OCI-LY3 (cell line): ENCODE measurements around the gene TCF25.
A peak's percentile ranks its signal among the peaks of the same experiment; 100 is the strongest.

Source experiments
- H2AFZ ChIP-seq: fragments of 200-600, 300-600 bp; shearing (Covaris generic); 2 replicates; pipeline ENCODE4 v1.6.0; 2014; ENCODE audit warnings: antibody characterized with exemption, low read depth, low read length
- H3K27ac ChIP-seq: fragments of 200-600, 300-600 bp; sonication (generic); 2 replicates; pipeline ENCODE4 v1.5.1; 2014; ENCODE audit warnings: mild to moderate bottlenecking, low read length, moderate library complexity, mixed read lengths
- H3K27me3 ChIP-seq: fragments of 200-600, 300-600 bp; sonication (generic); 2 replicates; pipeline ENCODE4 v1.6.1; 2014; ENCODE audit warnings: low read depth, low read length, mixed read lengths
- H3K36me3 ChIP-seq: fragments of 200-600, 300-600 bp; sonication (generic); replicated peaks from 2 replicates; pipeline ENCODE3; 2014; ENCODE audit warnings: low read depth, low read length, mixed read lengths
- H3K4me1 ChIP-seq: fragments of 300-600, 200-600 bp; sonication (generic); 2 replicates; pipeline ENCODE4 v1.6.1; 2014; ENCODE audit warnings: low read length, mixed read lengths
- H3K4me2 ChIP-seq: fragments of 200-600, 300-600 bp; sonication (generic); 2 replicates; pipeline ENCODE4 v1.6.1; 2014; ENCODE audit warnings: low read length, mixed read lengths
- H3K4me3 ChIP-seq: fragments of 300-600, 200-600 bp; sonication (generic); 2 replicates; pipeline ENCODE4 v1.5.1; 2014; ENCODE audit warnings: antibody characterized with exemption, mild to moderate bottlenecking, low read length, moderate library complexity
- H3K79me2 ChIP-seq: fragments of 300-600, 200-600 bp; shearing (Covaris generic); 2 replicates; pipeline ENCODE4 v1.6.1; 2014; ENCODE audit warnings: mild to moderate bottlenecking, low read length, mixed read lengths
- H3K9ac ChIP-seq: fragments of 300-600, 200-600 bp; shearing (Covaris generic); 2 replicates; pipeline ENCODE4 v1.6.0; 2014; ENCODE audit warnings: mild to moderate bottlenecking, low read length, moderate library complexity
- H3K9me3 ChIP-seq: fragments of 200-600, 300-600 bp; shearing (Covaris generic); 2 replicates; pipeline ENCODE4 v1.6.1; 2014; ENCODE audit warnings: low read length, mixed read lengths; ENCODE audit not compliant: insufficient read depth
- H4K20me1 ChIP-seq: fragments of 200-600, 300-600 bp; sonication (generic); 2 replicates; pipeline ENCODE4 v1.6.1; 2016; ENCODE audit warnings: low read length, mixed read lengths; ENCODE audit not compliant: insufficient read depth
- CTCF ChIP-seq: fragments of 200-600, 300-600 bp; sonication (generic); IDR thresholded peaks from 2 replicates; pipeline ENCODE4 v1.5.1; 2014; ENCODE audit warnings: antibody characterized with exemption, low read length, low read depth
- EZH2phosphoT487 ChIP-seq: fragments of 200-600 bp; shearing (Covaris generic); IDR thresholded peaks from 2 replicates; pipeline ENCODE4 v1.6.1; 2018; ENCODE audit warnings: antibody characterized with exemption, mixed run types, low read depth

TCF25 gene

GRCh38 chr16:89949756-89950155 is 76.4 kb downstream of the TCF25 start:
- H3K36me3 ChIP-seq = peaks cover 12% of the 10 kb centered on the region
- H3K79me2 ChIP-seq = peaks cover 34% of the 10 kb centered on the region
- H3K4me3 ChIP-seq = peak overlapping the region; percentile 97
- TF ChIP-seq CTCF = no peak
- TF ChIP-seq EZH2phosphoT487 = no peak
- peak overlapping the region; percentile 99 for H3K4me2 ChIP-seq
- H3K27me3 ChIP-seq = 0 out of 2 replicates have a peak, but pooled peaks cover 3% of the 10 kb centered on the region
- no peak overlapping the region for H2AFZ ChIP-seq
- no peak overlapping the region for H3K27ac ChIP-seq
- no peaks in the 10 kb centered on the region for H3K9me3 ChIP-seq
- peaks cover 28% of the 10 kb centered on the region for H4K20me1 ChIP-seq
- peak overlapping the region; percentile 81 for H3K9ac ChIP-seq
- peaks cover 66% of the 10 kb centered on the region for H3K4me1 ChIP-seq

DNA sequence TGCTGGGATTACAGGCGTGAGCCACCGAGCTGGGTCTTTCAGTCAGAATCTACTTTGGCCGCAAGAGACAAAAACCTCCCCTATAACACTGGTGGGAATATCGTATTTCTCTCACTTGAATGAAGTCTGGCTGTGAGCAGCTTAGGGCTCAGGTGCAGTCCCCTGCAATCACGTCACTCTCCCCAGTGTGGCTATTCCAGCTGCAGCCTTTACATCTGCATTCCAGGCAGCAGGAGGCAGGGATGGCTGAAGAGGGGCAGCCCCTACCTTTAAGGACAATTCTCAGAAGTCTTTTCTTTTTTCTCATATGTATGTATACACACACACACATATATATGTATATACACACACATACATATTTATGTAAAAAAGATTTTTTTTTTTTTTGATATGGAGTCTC is 78.1 kb downstream of the TCF25 start:
- Histone ChIP-seq H3K36me3 (peaks cover 23% of the 10 kb centered on the region), H3K4me3 (no peak overlapping the region), H3K9ac (no peak overlapping the region), H3K79me2 (peaks cover 38% of the 10 kb centered on the region), H3K4me1 (peaks cover 52% of the 10 kb centered on the region), H4K20me1 (peaks cover 36% of the 10 kb centered on the region), H3K27me3 (0 out of 2 replicates have a peak, but pooled peaks cover 3% of the 10 kb centered on the region), H3K9me3 (no peaks in the 10 kb centered on the region), H3K27ac (no peak overlapping the region), H3K4me2 (no peak overlapping the region), H2AFZ (no peak overlapping the region)
- no peak for TF ChIP-seq CTCF
- no peak for TF ChIP-seq EZH2phosphoT487

- Histone ChIP-seq H4K20me1 (peaks cover 41% of the 10 kb centered on the region), H3K4me3 (no peak overlapping the region), H3K27ac (no peak overlapping the region), H3K9ac (no peak overlapping the region), H3K4me1 (peaks cover 46% of the 10 kb centered on the region), H2AFZ (no peak overlapping the region), H3K27me3 (0 out of 2 replicates have a peak, but pooled peaks cover 3% of the 10 kb centered on the region), H3K4me2 (0 out of 2 replicates have a peak overlapping the region, but pooled peaks have one; percentile 72), H3K9me3 (no peaks in the 10 kb centered on the region), H3K36me3 (peaks cover 28% of the 10 kb centered on the region), H3K79me2 (peaks cover 38% of the 10 kb centered on the region)
- TF ChIP-seq CTCF = no peak
Observed at GRCh38 chr16:89952049-89952448, 78.7 kb downstream of the TCF25 start.

DNA sequence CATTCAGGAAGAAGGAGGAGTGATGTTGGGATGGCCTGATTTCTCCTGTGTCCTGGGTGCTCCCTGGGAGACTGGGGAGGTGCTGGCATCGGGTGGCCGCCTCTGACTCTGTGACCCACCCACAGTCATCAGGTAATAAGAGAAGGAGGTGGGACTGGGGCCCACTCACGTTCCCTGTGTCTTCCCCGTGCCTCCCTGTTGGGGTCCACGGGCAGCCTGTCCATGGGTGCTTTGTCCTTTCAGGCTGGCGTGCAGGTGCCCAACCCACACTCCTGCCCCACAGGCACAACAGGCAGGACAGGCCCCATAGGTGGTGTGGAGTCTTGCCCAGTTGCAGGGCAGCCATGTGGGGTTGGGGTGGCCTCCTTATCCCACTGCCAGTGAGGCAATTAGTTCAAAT is 79.2 kb downstream of the TCF25 start:
- H4K20me1 ChIP-seq = peaks cover 44% of the 10 kb centered on the region
- no peak overlapping the region for H3K27ac ChIP-seq
- H3K9me3 ChIP-seq = no peaks in the 10 kb centered on the region
- no peak overlapping the region for H3K9ac ChIP-seq
- TF ChIP-seq EZH2phosphoT487 = no peak
- no peak for TF ChIP-seq CTCF
- no peak overlapping the region for H2AFZ ChIP-seq
- peaks cover 42% of the 10 kb centered on the region for H3K4me1 ChIP-seq
- H3K36me3 ChIP-seq = peaks cover 33% of the 10 kb centered on the region
- H3K27me3 ChIP-seq = 0 out of 2 replicates have a peak, but pooled peaks cover 3% of the 10 kb centered on the region
- H3K4me2 ChIP-seq = peak overlapping the region; percentile 72; the same call in 1 of the 2 replicates
- H3K4me3 ChIP-seq = no peak overlapping the region
- H3K79me2 ChIP-seq = peaks cover 38% of the 10 kb centered on the region
